SK-N-SH (cell line): ENCODE measurements around the gene SDSL. TPM values are rescaled to one million over a fixed set of nuclear protein-coding genes. Genes with fewer than 3 reads are reported as not detected.

Source experiments
- CTCF ChIA-PET: fragments of 300-600, 350-600 bp; formaldehyde crosslinking; extraction: SDS; loops from one replicate; lab custom pipeline; 2021; lab: Yijun Ruan, JAX
- POLR2A ChIA-PET: fragments of 350-600 bp; sonication (Branson Sonifier 250); formaldehyde crosslinking; extraction: SDS; loops from one replicate; lab custom pipeline; 2020; ENCODE audit warnings: antibody characterized with exemption, inconsistent platforms; lab: Yijun Ruan, JAX
- DNase-seq: peaks from one replicate; pipeline ENCODE4 v3.0.0; 2012
- H2AFZ ChIP-seq: fragments of 200-600 bp; sonication (generic); 2 replicates; pipeline ENCODE4 v1.8.1; 2016; ENCODE audit warnings: antibody characterized with exemption, mild to moderate bottlenecking, low read depth
- H3F3A ChIP-seq: fragments of 200-600 bp; sonication (generic); replicated peaks from 2 replicates; pipeline ENCODE3; 2016; ENCODE audit warnings: antibody characterized with exemption, mild to moderate bottlenecking; ENCODE audit not compliant: insufficient read depth
- H3K27ac ChIP-seq, 2 experiments: fragments of 200-500 bp in 1 of 2; fragments of 200-600 bp in 1 of 2; sonication (Bioruptor generic) in 1 of 2; sonication (generic), shearing (Covaris generic) in 1 of 2; 2 replicates each; pipeline versions ENCODE4 v1.5.1 to v1.6.1; 2014 to 2016; ENCODE audit warnings: low read depth in 2 of 2, inconsistent platforms in 1 of 2, low read length in 1 of 2, mild to moderate bottlenecking in 1 of 2, mixed read lengths in 1 of 2
- H3K27me3 ChIP-seq: fragments of 200-600 bp; sonication (generic), shearing (Covaris generic); 2 replicates; pipeline ENCODE4 v1.6.1; 2016; ENCODE audit warnings: mixed run types; ENCODE audit not compliant: insufficient read depth
- H3K36me3 ChIP-seq, 2 experiments: fragments of 200-500 bp in 1 of 2; fragments of 200-600 bp in 1 of 2; sonication (Bioruptor generic) in 1 of 2; sonication (generic) in 1 of 2; replicated peaks in 1 of 2; 2 replicates each; pipeline versions ENCODE3 to v1.5.1; 2014 to 2016; ENCODE audit warnings: low read length in 1 of 2, mild to moderate bottlenecking in 1 of 2; ENCODE audit not compliant: insufficient read depth in 2 of 2, control insufficient read depth in 1 of 2
- H3K4me1 ChIP-seq, 2 experiments: fragments of 200-500 bp in 1 of 2; fragments of 200-600 bp in 1 of 2; sonication (Bioruptor generic) in 1 of 2; sonication (generic), shearing (Covaris generic) in 1 of 2; 2 replicates each; pipeline versions ENCODE4 v1.5.1 to v1.6.1; 2014 to 2016; ENCODE audit warnings: low read depth in 1 of 2, low read length in 1 of 2, mixed run types in 1 of 2; ENCODE audit not compliant: insufficient read depth in 2 of 2, control insufficient read depth in 1 of 2
- H3K4me2 ChIP-seq: fragments of 200-600 bp; sonication (generic), shearing (Covaris generic); 2 replicates; pipeline ENCODE4 v1.6.1; 2017; ENCODE audit warnings: mixed run types
- H3K4me3 ChIP-seq, 2 experiments: fragments of 200-500 bp in 1 of 2; fragments of 200-600 bp in 1 of 2; sonication (Bioruptor generic) in 1 of 2; sonication (generic), shearing (Covaris generic) in 1 of 2; 2 replicates each; pipeline versions ENCODE4 v1.5.1 to v1.8.1; 2014 to 2016; ENCODE audit warnings: low read depth in 2 of 2, inconsistent platforms in 1 of 2, low read length in 1 of 2, mild to moderate bottlenecking in 1 of 2, mixed read lengths in 1 of 2, moderate library complexity in 1 of 2
- H3K79me2 ChIP-seq: fragments of 200-600 bp; sonication (generic); 2 replicates; pipeline ENCODE4 v1.8.1; 2017; ENCODE audit warnings: mild to moderate bottlenecking; ENCODE audit not compliant: insufficient read depth
- H3K9ac ChIP-seq: fragments of 200-600 bp; sonication (generic); 2 replicates; pipeline ENCODE4 v1.6.1; 2017; ENCODE audit warnings: mixed run types
- H3K9me2 ChIP-seq: fragments of 200-600 bp; sonication (generic); 2 replicates; pipeline ENCODE4 v1.6.1; 2017; ENCODE audit warnings: mixed run types
- H3K9me3 ChIP-seq: fragments of 200-600 bp; sonication (generic); 2 replicates; pipeline ENCODE4 v1.6.1; 2017; ENCODE audit warnings: mixed run types, mild to moderate bottlenecking, moderate library complexity
- H4K20me1 ChIP-seq: fragments of 200-600 bp; sonication (generic); 2 replicates; pipeline ENCODE4 v1.6.1; 2017; ENCODE audit warnings: mild to moderate bottlenecking, mixed run types; ENCODE audit not compliant: insufficient read depth
- CHD2 ChIP-seq: fragments of 150-350 bp; IDR thresholded peaks from 2 replicates; pipeline ENCODE4 v1.6.1; 2018; ENCODE audit warnings: low read length; ENCODE audit not compliant: partially characterized antibody
- CTCF ChIP-seq: fragments of 200-600 bp; sonication (generic); IDR thresholded peaks from 2 replicates; pipeline ENCODE4 v1.6.1; 2017; ENCODE audit warnings: antibody characterized with exemption, mild to moderate bottlenecking, moderate library complexity
- EP300 ChIP-seq, 2 experiments: IDR thresholded peaks; 2 replicates each; pipeline versions ENCODE4 v1.4.0 to v1.6.1; 2012; ENCODE audit warnings: borderline replicate concordance in 1 of 2, low read depth in 1 of 2, low read length in 1 of 2
- EZH2phosphoT487 ChIP-seq: fragments of 200-600 bp; sonication (generic); IDR thresholded peaks from 2 replicates; pipeline ENCODE4 v1.6.1; 2017; ENCODE audit warnings: low read depth, mixed run types, mild to moderate bottlenecking, antibody characterized with exemption, moderate library complexity, borderline replicate concordance
- FOSL2 ChIP-seq: IDR thresholded peaks from 2 replicates; pipeline ENCODE4 v1.4.0; 2012; ENCODE audit warnings: low read depth, mild to moderate bottlenecking, moderate library complexity, borderline replicate concordance
- FOXJ3 ChIP-seq: sonication (generic); formaldehyde crosslinking; IDR thresholded peaks from 2 replicates; pipeline ENCODE4 v1.5.1; 2020; ENCODE audit warnings: mild to moderate bottlenecking, missing genetic modification reagents
- JUND ChIP-seq: IDR thresholded peaks from 2 replicates; pipeline ENCODE4 v1.4.0; 2012
- MAX ChIP-seq: IDR thresholded peaks from 2 replicates; pipeline ENCODE4 v1.4.0; 2012; ENCODE audit warnings: low read depth
- MEF2A ChIP-seq: IDR thresholded peaks from 2 replicates; pipeline ENCODE4 v1.4.0; 2012; ENCODE audit warnings: low read depth, borderline replicate concordance
- MXI1 ChIP-seq: IDR thresholded peaks from 2 replicates; pipeline ENCODE4 v1.6.1; 2012; ENCODE audit warnings: mild to moderate bottlenecking, low read depth, low read length, improper control_type of control experiment
- NRF1 ChIP-seq: IDR thresholded peaks from 2 replicates; pipeline ENCODE4 v1.6.1; 2012; ENCODE audit warnings: low read depth, mild to moderate bottlenecking, low read length
- RCOR1 ChIP-seq: fragments of 150-350 bp; IDR thresholded peaks from 2 replicates; pipeline ENCODE4 v1.6.1; 2017; ENCODE audit warnings: antibody characterized with exemption, low read length
- RFX5 ChIP-seq: IDR thresholded peaks from 2 replicates; pipeline ENCODE4 v1.6.1; 2012; ENCODE audit warnings: mild to moderate bottlenecking, improper control_type of control experiment, low read length
- SIN3A ChIP-seq: IDR thresholded peaks from 2 replicates; pipeline ENCODE4 v1.6.1; 2012; ENCODE audit warnings: low read depth, mild to moderate bottlenecking, low read length, moderate library complexity, borderline replicate concordance
- TAF1 ChIP-seq: IDR thresholded peaks from 2 replicates; pipeline ENCODE4 v1.6.1; 2012; ENCODE audit warnings: low read depth, mild to moderate bottlenecking, low read length, moderate library complexity, borderline replicate concordance
- WGBS: methylation state at CpG from one replicate; pipeline ENCODE4 v1.1.6; 2017; ENCODE audit warnings: low lambda C conversion rate; 5-methylcytosine and 5-hydroxymethylcytosine counted together
- polyA plus RNA-seq, 3 experiments: library from polyadenylated mRNA; depleted of rRNA; stranded (reverse); fragments of >200 nt; gene quantifications; 2 replicates each; pipeline ENCODE4 v1.2.3, GENCODE V29; 2012

Gene SDSL
- polyA plus RNA-seq, 1 of the 3 experiments (the other 2 are of a cell fraction) = 33.7 TPM

DNA sequence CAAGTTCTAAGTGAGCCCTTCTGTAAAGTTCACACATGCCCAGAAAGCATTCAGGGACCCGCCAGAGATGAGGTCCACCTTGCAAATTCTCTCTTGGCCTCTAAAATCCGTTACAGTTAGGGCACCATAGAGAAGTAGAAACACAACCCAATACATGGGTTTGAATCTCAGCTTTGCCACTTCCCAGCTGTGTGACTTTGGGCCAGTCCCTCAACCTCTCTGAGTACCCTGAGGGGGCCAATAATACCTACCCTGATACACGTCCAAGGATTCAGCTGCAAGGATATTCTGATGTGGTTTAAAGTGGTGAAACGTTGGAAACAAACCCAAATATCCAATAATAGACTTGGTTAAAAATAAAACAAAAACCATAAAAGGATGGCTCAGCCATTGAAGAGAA, 37.8 kb downstream of the SDSL start:
- POLR2A ChIA-PET = no interaction called here
- Histone ChIP-seq H3K4me2 (no peak overlapping the region), H3K9me3 (no peaks in the 10 kb centered on the region), H3K27ac (no peak overlapping the region), H3K27me3 (peaks cover 45% of the 10 kb centered on the region), H3K79me2 (no peaks in the 10 kb centered on the region), H3F3A (no peaks in the 10 kb centered on the region), H3K9me2 (no peaks in the 10 kb centered on the region), H4K20me1 (no peaks in the 10 kb centered on the region), H3K4me1 (no peaks in the 10 kb centered on the region; a peak in 1 of 4 replicates), H3K4me3 (no peak overlapping the region), H3K36me3 (no peaks in the 10 kb centered on the region), H3K9ac (no peak overlapping the region), H2AFZ (no peak overlapping the region)
- CTCF ChIA-PET = interaction anchor here (1.2 to 5.4 kb wide), 4 partner anchors 18 to 453 kb away, joined by 4 to 23 read pairs (median 14); no protein-coding TSS in a partner anchor
- WGBS = 5% methylated on average over 4 of the region's 4 CpGs
- DNase-seq = no peak
- no peak for TF ChIP-seq NRF1
- no peak for TF ChIP-seq FOSL2
- TF ChIP-seq MAX = no peak
- no peak for TF ChIP-seq CHD2
- no peak for TF ChIP-seq RFX5
- no peak for TF ChIP-seq RCOR1
- TF ChIP-seq JUND = no peak
- TF ChIP-seq MXI1 = no peak
- TF ChIP-seq EP300 (IDR thresholded peaks at IDR 0.05; ENCODE audit: borderline replicate concordance in 1 of 2, low read depth in 1 of 2, low read length in 1 of 2) = no peak
- no peak for TF ChIP-seq FOXJ3 (CRISPR knock-in tag)
- TF ChIP-seq SIN3A = no peak
- no peak for TF ChIP-seq TAF1

GRCh38 chr12:113461666-113462065, 39.5 kb downstream of the SDSL start:
- Histone ChIP-seq H3K4me1 (no peaks in the 10 kb centered on the region; a peak in 1 of 4 replicates), H3K9ac (no peak overlapping the region), H3K27ac (no peak overlapping the region), H3K27me3 (peaks cover 62% of the 10 kb centered on the region)
- CTCF ChIA-PET = interaction anchor here (0.5 to 5.4 kb wide), 34 partner anchors 9 to 458 kb away, joined by 3 to 44 read pairs (median 4); partner anchors contain the start of gene SDS
- TF ChIP-seq MEF2A (no peak), EZH2phosphoT487 (no peak), CTCF (peak; percentile 38; the same call in 1 of the 2 replicates)
- TF ChIP-seq, all 33 proteins: peak for 1
- Histone ChIP-seq H3K79me2 (no peaks in the 10 kb centered on the region), H2AFZ (no peak overlapping the region), H3K9me2 (no peaks in the 10 kb centered on the region), H3K36me3 (no peaks in the 10 kb centered on the region), H3F3A (no peaks in the 10 kb centered on the region), H4K20me1 (0 out of 2 replicates have a peak, but pooled peaks cover 10% of the 10 kb centered on the region), H3K4me3 (no peak overlapping the region), H3K4me2 (no peak overlapping the region), H3K9me3 (no peaks in the 10 kb centered on the region)
- POLR2A ChIA-PET = no interaction called here
- peak; percentile 68 for DNase-seq
- 28% methylated on average over 5 of the region's 5 CpGs for WGBS
